ENCODE results near the gene ITGA7. TPM values are rescaled to one million over a fixed set of nuclear protein-coding genes. Genes with fewer than 3 reads are reported as not detected.

The ITGA7 gene
- total and polyA plus RNA-seq, 2 of the 8 experiments (the other 6 are each of a cell fraction or from before 2014, with no cell fraction given), result 57.6 to 86.1 TPM

DNA sequence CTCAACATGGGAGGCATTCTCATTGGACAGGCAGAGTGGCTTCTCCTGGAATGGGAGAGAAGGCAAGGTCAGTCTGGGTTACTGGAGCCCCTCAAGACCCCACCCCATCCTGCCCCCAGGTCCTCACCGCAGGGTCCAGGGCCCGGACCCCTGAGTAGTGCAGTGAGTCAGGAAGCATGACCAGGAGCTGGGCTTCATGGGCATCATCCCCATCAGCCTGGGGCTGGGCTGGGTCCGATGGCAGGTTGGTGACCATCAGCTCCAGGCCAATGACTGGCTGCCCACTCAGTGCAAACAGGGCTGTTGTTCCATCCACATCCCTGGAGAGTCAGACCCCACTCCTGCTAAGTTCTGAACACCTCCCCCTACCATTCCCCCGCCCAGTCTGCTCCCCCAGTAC, 13.1 kb downstream of the ITGA7 start:
- Histone ChIP-seq H2BK20ac (ENCODE audit: low read length) (no peak overlapping the region), H4K8ac (ENCODE audit: extremely low read depth, insufficient read depth, low read length) (no peak overlapping the region), H3K18ac (ENCODE audit: extremely low read depth, low read length) (no peak overlapping the region), H3K36me3 (ENCODE audit: control insufficient read depth in 2 of 4, insufficient read depth in 4 of 4, low read length in 3 of 4) (peaks cover 7 to 49% (median 15%) of the 10 kb centered on the region in 4 experiments; a peak in 7 of 8 replicates), H4K91ac (replicated peaks; ENCODE audit: insufficient read length, low read length) (no peak overlapping the region), H3K9me3 (ENCODE audit: insufficient read depth in 2 of 2, low read depth in 1 of 2, low read length in 1 of 2) (no peaks in the 10 kb centered on the region), H3K9ac (replicated peaks in 1 of 4; ENCODE audit: extremely low read depth in 1 of 4, low read depth in 3 of 4, low read length in 3 of 4) (no peak overlapping the region), H3K14ac (ENCODE audit: insufficient read length) (no peak overlapping the region), H2BK5ac (ENCODE audit: low read depth, low read length) (no peak overlapping the region), H2AK5ac (ENCODE audit: low read depth, low read length) (no peak overlapping the region), H3K23me2 (ENCODE audit: low read depth, low read length) (no peaks in the 10 kb centered on the region), H3K4ac (replicated peaks; ENCODE audit: insufficient read length, low read depth, low read length) (no peak overlapping the region), H2BK15ac (ENCODE audit: low read length) (no peak overlapping the region), H3K23ac (ENCODE audit: insufficient read length) (no peak overlapping the region), H3K4me1 (replicated peaks in 1 of 4; ENCODE audit: control insufficient read depth in 3 of 4, insufficient read depth in 4 of 4, low read length in 3 of 4) (no peaks in the 10 kb centered on the region), H3K4me3 (ENCODE audit: extremely low read depth in 1 of 4, insufficient read depth in 2 of 4, low read depth in 3 of 4, low read length in 4 of 4) (no peak overlapping the region), H2BK12ac (ENCODE audit: low read depth, low read length) (no peak overlapping the region), H3K27me3 (replicated peaks in 1 of 4; ENCODE audit: control insufficient read depth in 3 of 4, extremely low read depth in 1 of 4, insufficient read depth in 3 of 4, low read length in 3 of 4) (no peaks in the 10 kb centered on the region), H4K20me1 (replicated peaks in 1 of 2; ENCODE audit: control insufficient read depth in 1 of 2, insufficient read depth in 2 of 2, low read length in 2 of 2) (peaks cover 0 to 2% of the 10 kb centered on the region in 2 experiments), H2BK120ac (replicated peaks; ENCODE audit: low read depth, low read length) (no peak overlapping the region), H3K56ac (replicated peaks; ENCODE audit: insufficient read length, low read depth, low read length) (no peak overlapping the region), H4K5ac (ENCODE audit: insufficient read length, low read depth, low read length) (no peak overlapping the region), H3K27ac (ENCODE audit: low read depth, low read length) (no peak overlapping the region), H3K79me2 (ENCODE audit: control insufficient read depth in 1 of 2, insufficient read depth in 2 of 2, low read length in 2 of 2) (no peaks in the 10 kb centered on the region), H3K4me2 (ENCODE audit: insufficient read depth in 1 of 2, low read depth in 2 of 2, low read length in 2 of 2) (no peak overlapping the region), H2AFZ (ENCODE audit: low read length) (no peak overlapping the region), H3K79me1 (ENCODE audit: low read depth, low read length) (no peaks in the 10 kb centered on the region; the same call in 1 of the 2 replicates)
- POLR2A ChIA-PET (ENCODE audit: partially characterized antibody), result interaction anchor here (0.8 to 1.8 kb wide), 4 partner anchors 11 to 312 kb away, joined by 3 to 8 read pairs (median 4); partner anchors contain the start of gene ITGA7
- FAIRE-seq (no peak), DNase-seq (ENCODE audit: low read depth in 1 of 2, low spot score in 2 of 2) (no peak)
- CTCF ChIA-PET (ENCODE audit: partially characterized antibody), result interaction anchor here (1.3 to 5.9 kb wide), 3 partner anchors 11 to 38 kb away, joined by 5 to 36 read pairs (median 5); partner anchors contain the start of gene ITGA7
- WGBS, 2 experiments (ENCODE audit: extremely low coverage in 1 of 2, insufficient coverage in 1 of 2, insufficient read length in 1 of 2, insufficient replicate concordance in 2 of 2, low coverage in 1 of 2, low lambda C conversion rate in 2 of 2, missing lambda C conversion rate in 1 of 2), result 95% methylated on average over 4 of the region's 4 CpGs; no CpG with 5 or more reads in 1 of the 2 experiments
- TF ChIP-seq TBP (IDR thresholded peaks at IDR 0.05; ENCODE audit: low read depth, low read length) (no peak), EZH2 (IDR thresholded peaks at IDR 0.05; ENCODE audit: low read depth, low read length, severe bottlenecking) (no peak)
